Endodermal cell (in vitro differentiated cells): ENCODE results near the gene FES. TPM values are rescaled to one million over a fixed set of nuclear protein-coding genes. Genes with fewer than 3 reads are reported as not detected.
"Not testable (repeated sequence)": the region's sequence is repeated elsewhere in the genome, so short reads cannot be mapped to it uniquely, and the experiment has no call there.

Experiments used
- DNase-seq: peaks from one replicate; pipeline ENCODE4 v3.0.0-alpha.2; 2017
- H3K27ac ChIP-seq: 2 replicates; pipeline ENCODE4 v1.5.1; 2013; ENCODE audit warnings: mild to moderate bottlenecking, low read depth, low read length, moderate library complexity
- H3K27me3 ChIP-seq: 2 replicates; pipeline ENCODE4 v1.6.1; 2013; ENCODE audit warnings: mild to moderate bottlenecking, low read length, moderate library complexity; ENCODE audit not compliant: insufficient read depth, control insufficient read depth, poor library complexity, severe bottlenecking
- H3K36me3 ChIP-seq: 2 replicates; pipeline ENCODE4 v1.7.0; 2013; ENCODE audit warnings: mild to moderate bottlenecking, low read length, moderate library complexity; ENCODE audit not compliant: control insufficient read depth, insufficient read depth
- H3K4me1 ChIP-seq: one replicate; pipeline ENCODE4 v1.7.0; 2013; ENCODE audit warnings: low read length; ENCODE audit not compliant: control insufficient read depth, insufficient read depth
- H3K4me3 ChIP-seq: 2 replicates; pipeline ENCODE4 v1.5.1; 2013; ENCODE audit warnings: mild to moderate bottlenecking, low read length, moderate library complexity
- H3K9ac ChIP-seq: 2 replicates; pipeline ENCODE4 v1.6.1; 2013; ENCODE audit warnings: mild to moderate bottlenecking, low read length, moderate library complexity; ENCODE audit not compliant: poor library complexity, severe bottlenecking; ENCODE audit errors: extremely low read depth
- H3K9me3 ChIP-seq: 2 replicates; pipeline ENCODE4 v1.6.1; 2013; ENCODE audit warnings: mild to moderate bottlenecking, low read length, moderate library complexity; ENCODE audit not compliant: control insufficient read depth
- H3K27ac Mint-ChIP-seq: 2 replicates; pipeline ENCODE4 v1.8.0; 2020; ENCODE audit warnings: mixed read lengths
- H3K27me3 Mint-ChIP-seq: 2 replicates; pipeline ENCODE4 v1.8.0; 2021; ENCODE audit warnings: mild to moderate bottlenecking, mixed read lengths; ENCODE audit not compliant: insufficient read depth
- H3K36me3 Mint-ChIP-seq: 2 replicates; pipeline ENCODE4 v1.8.0; 2020; ENCODE audit warnings: low read depth, mixed read lengths
- H3K4me1 Mint-ChIP-seq: 2 replicates; pipeline ENCODE4 v1.8.0; 2020; ENCODE audit warnings: mixed read lengths
- H3K4me3 Mint-ChIP-seq: 2 replicates; pipeline ENCODE4 v1.8.0; 2020; ENCODE audit warnings: mild to moderate bottlenecking, moderate library complexity, mixed read lengths
- H3K9me3 Mint-ChIP-seq: 2 replicates; pipeline ENCODE4 v1.8.0; 2020; ENCODE audit warnings: mild to moderate bottlenecking, mixed read lengths
- CTCF ChIP-seq: fragments of 200-600 bp; sonication (generic); conservative IDR thresholded peaks from 2 replicates; pipeline ENCODE4 v1.5.0; 2021; ENCODE audit warnings: antibody characterized with exemption, mild to moderate bottlenecking
- WGBS, 2 experiments: methylation state at CpG; one replicate each; pipeline versions ENCODE4 v1.1.5 to v1.1.7; 2013; ENCODE audit warnings: missing lambda C conversion rate in 2 of 2, mixed read lengths in 1 of 2; ENCODE audit not compliant: insufficient coverage in 1 of 2, insufficient read length in 1 of 2; 5-methylcytosine and 5-hydroxymethylcytosine counted together
- total RNA-seq, 2 donors: library from RNA; stranded (reverse); fragmentation: NEBNext Ultra II Directional in 1 of 2; extraction: Animal tissue kit (Norgen Biotek cat#: 25700) in 1 of 2; gene quantifications; 2 replicates in 1 of 2; 3 replicates in 1 of 2; pipeline ENCODE4 v1.2.1, GENCODE V29; 2021

FES gene
- total RNA-seq, 2 donors from 2014 or later: 25.9 to 29.9 TPM

DNA sequence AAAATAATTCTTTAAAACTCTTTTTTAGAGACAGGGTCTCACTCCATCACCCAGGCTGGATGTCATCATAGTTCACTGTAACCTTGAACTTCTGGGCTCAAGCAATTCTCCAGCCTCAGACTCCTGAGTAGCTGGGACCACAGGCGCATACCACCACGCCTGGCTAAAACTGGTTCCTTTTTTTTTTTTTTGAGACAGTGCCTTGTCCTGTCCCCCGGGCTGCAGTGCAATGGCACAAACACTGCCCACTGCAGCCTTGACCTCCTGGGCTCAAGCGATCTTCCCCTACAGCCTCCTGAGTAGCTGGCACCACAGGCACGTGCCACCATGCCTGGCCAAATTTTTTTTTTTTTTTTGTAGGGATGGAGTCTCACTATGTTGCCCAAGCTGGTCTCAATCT, 39.6 kb upstream of the FES start:
- WGBS, 2 experiments: 96 to 100% methylated on average over 1 to 5 of the region's 5 CpGs
- H3K4me1 Mint-ChIP-seq: peaks cover 9% of the 10 kb centered on the region
- H3K36me3 Mint-ChIP-seq: no peaks in the 10 kb centered on the region
- H3K27me3 Mint-ChIP-seq: no peaks in the 10 kb centered on the region
- H3K36me3 ChIP-seq: no peaks in the 10 kb centered on the region
- H3K27ac ChIP-seq: no peak overlapping the region
- H3K27ac Mint-ChIP-seq: no peak overlapping the region
- H3K9ac ChIP-seq: no peak overlapping the region
- no peak for TF ChIP-seq CTCF
- H3K4me1 ChIP-seq: peaks cover under 1% of the 10 kb centered on the region
- no peak overlapping the region for H3K4me3 Mint-ChIP-seq
- no peaks in the 10 kb centered on the region for H3K27me3 ChIP-seq
- no peak overlapping the region for H3K4me3 ChIP-seq
- no peak for DNase-seq
- H3K9me3 ChIP-seq: no peaks in the 10 kb centered on the region
- H3K9me3 Mint-ChIP-seq: no peaks in the 10 kb centered on the region

DNA sequence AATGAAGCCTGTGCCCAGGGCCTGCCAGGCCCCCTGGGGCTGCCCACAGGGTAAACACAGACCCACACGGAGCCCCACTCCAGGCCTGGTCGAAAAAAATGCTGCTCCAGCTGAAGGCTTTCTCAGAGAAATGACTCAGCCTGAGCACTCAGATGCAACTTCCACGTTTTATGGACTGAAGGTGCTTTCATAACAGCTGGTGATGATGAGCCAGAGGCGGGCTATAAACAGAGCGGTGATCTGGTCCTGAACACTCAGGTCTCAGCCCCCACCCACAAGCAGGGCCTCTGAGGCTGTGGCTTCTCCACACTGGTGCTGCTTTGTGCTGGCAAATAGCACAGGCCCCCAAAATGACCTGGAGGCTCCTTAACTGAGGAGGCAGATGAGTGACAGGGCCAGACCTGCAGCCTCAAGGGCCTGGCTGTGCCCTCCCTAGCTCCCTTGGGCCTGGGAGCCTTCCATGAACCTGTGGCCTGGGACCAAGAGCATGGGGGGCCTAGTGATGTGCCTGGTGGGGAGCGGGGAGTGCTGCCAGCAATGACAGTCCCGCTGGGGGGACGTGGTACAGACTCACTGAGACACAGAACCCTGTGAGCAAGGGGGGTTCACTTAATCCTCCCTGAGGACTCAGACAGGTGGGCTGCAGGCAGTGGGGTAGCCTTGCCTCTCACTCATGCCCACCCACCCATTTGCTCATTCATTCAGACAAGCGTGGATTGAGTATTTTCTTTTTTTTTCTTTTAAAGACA, 38.9 kb upstream of the FES start:
- H3K27ac ChIP-seq: no peak overlapping the region
- no peak for TF ChIP-seq CTCF
- H3K36me3 ChIP-seq: no peaks in the 10 kb centered on the region
- no peak overlapping the region for H3K4me3 Mint-ChIP-seq
- H3K9ac ChIP-seq: no peak overlapping the region
- H3K27ac Mint-ChIP-seq: no peak overlapping the region
- H3K27me3 Mint-ChIP-seq: no peaks in the 10 kb centered on the region
- no peaks in the 10 kb centered on the region for H3K36me3 Mint-ChIP-seq
- H3K4me1 Mint-ChIP-seq: peaks cover 6% of the 10 kb centered on the region
- H3K9me3 ChIP-seq: no peaks in the 10 kb centered on the region
- WGBS, 2 experiments: 82 to 86% methylated on average over 3 to 9 of the region's 9 CpGs
- DNase-seq: no peak
- H3K9me3 Mint-ChIP-seq: no peaks in the 10 kb centered on the region
- H3K27me3 ChIP-seq: no peaks in the 10 kb centered on the region
- no peaks in the 10 kb centered on the region for H3K4me1 ChIP-seq
- H3K4me3 ChIP-seq: no peak overlapping the region

GRCh38 chr15:90849424-90849823, 34.9 kb upstream of the FES start:
- not testable (repeated sequence) for H3K4me1 ChIP-seq, H3K27me3 Mint-ChIP-seq, H3K4me3 ChIP-seq, H3K9me3 ChIP-seq, DNase-seq, H3K36me3 ChIP-seq, H3K27ac Mint-ChIP-seq, H3K4me1 Mint-ChIP-seq, H3K27ac ChIP-seq, H3K9me3 Mint-ChIP-seq, H3K4me3 Mint-ChIP-seq, H3K27me3 ChIP-seq, H3K36me3 Mint-ChIP-seq, H3K9ac ChIP-seq
- WGBS, 2 experiments: 71 to 100% methylated on average over 1 of the region's 1 CpG

GRCh38 chr15:90851114-90851513, 33.2 kb upstream of the FES start:
- Histone ChIP-seq H3K9ac (no peak overlapping the region), H3K9me3 (no peaks in the 10 kb centered on the region), H3K27me3 (no peaks in the 10 kb centered on the region), H3K27ac (no peak overlapping the region), H3K36me3 (no peaks in the 10 kb centered on the region), H3K4me1 (no peaks in the 10 kb centered on the region), H3K4me3 (no peak overlapping the region)
- Mint-ChIP-seq H3K4me3 (no peak overlapping the region), H3K27ac (no peak overlapping the region), H3K9me3 (peaks cover 3% of the 10 kb centered on the region), H3K27me3 (no peaks in the 10 kb centered on the region), H3K36me3 (no peaks in the 10 kb centered on the region), H3K4me1 (no peaks in the 10 kb centered on the region)
- DNase-seq: no peak
- TF ChIP-seq CTCF: no peak
- 74 to 89% methylated on average over 3 to 6 of the region's 6 CpGs for WGBS, 2 experiments
